HEK293T (cell line): ENCODE data around the gene CYP19A1.
"Not testable (repeated sequence)": the region's sequence is repeated elsewhere in the genome, so short reads cannot be mapped to it uniquely, and the experiment has no call there.

Experiments
- CTCF ChIA-PET: fragments of 350-600 bp; formaldehyde crosslinking; extraction: SDS; loops from one replicate; lab custom pipeline; 2021; ENCODE audit warnings: antibody characterized with exemption, inconsistent platforms; lab: Yijun Ruan, JAX
- POLR2A ChIA-PET: fragments of 350-600 bp; formaldehyde crosslinking; extraction: SDS; loops from one replicate; lab custom pipeline; 2020; ENCODE audit warnings: antibody characterized with exemption, inconsistent platforms; lab: Yijun Ruan, JAX
- DNase-seq: peaks from one replicate; pipeline ENCODE4 v3.0.0; 2012; ENCODE audit warnings: mixed read lengths; ENCODE audit errors: extremely low spot score
- ARNT ChIP-seq: fragments of 450-650 bp; IDR thresholded peaks from 2 replicates; pipeline ENCODE4 v1.6.1; 2017; ENCODE audit warnings: mild to moderate bottlenecking
- BHLHE40 ChIP-seq: fragments of 450-650 bp; IDR thresholded peaks from 2 replicates; pipeline ENCODE4 v1.6.1; 2016; ENCODE audit warnings: mild to moderate bottlenecking, moderate library complexity, borderline replicate concordance
- CTBP1 ChIP-seq: fragments of 450-650 bp; IDR thresholded peaks from 2 replicates; pipeline ENCODE4 v1.6.1; 2016; ENCODE audit warnings: borderline replicate concordance
- ELF4 ChIP-seq: fragments of 450-650 bp; IDR thresholded peaks from 2 replicates; pipeline ENCODE4 v1.6.1; 2017; ENCODE audit warnings: antibody characterized with exemption
- FOXA1 ChIP-seq: fragments of 450-650 bp; IDR thresholded peaks from 2 replicates; pipeline ENCODE4 v1.6.1; 2016; ENCODE audit warnings: mild to moderate bottlenecking
- FOXK2 ChIP-seq: fragments of 450-650 bp; IDR thresholded peaks from 2 replicates; pipeline ENCODE4 v1.6.1; 2016; ENCODE audit warnings: mild to moderate bottlenecking
- FOXM1 ChIP-seq: fragments of 450-650 bp; IDR thresholded peaks from 2 replicates; pipeline ENCODE4 v1.6.1; 2017; ENCODE audit warnings: mild to moderate bottlenecking, borderline replicate concordance
- HDGF ChIP-seq: fragments of 450-650 bp; IDR thresholded peaks from 2 replicates; pipeline ENCODE4 v1.6.1; 2017; ENCODE audit warnings: antibody characterized with exemption, borderline replicate concordance
- L3MBTL2 ChIP-seq: fragments of 450-650 bp; conservative IDR thresholded peaks from 2 replicates; pipeline ENCODE4 v1.6.1; 2016; ENCODE audit warnings: mild to moderate bottlenecking
- LEF1 ChIP-seq: fragments of 450-650 bp; IDR thresholded peaks from 2 replicates; pipeline ENCODE4 v1.6.1; 2017; ENCODE audit warnings: mild to moderate bottlenecking, borderline replicate concordance
- NFRKB ChIP-seq: fragments of 450-650 bp; IDR thresholded peaks from 2 replicates; pipeline ENCODE4 v1.6.1; 2016; ENCODE audit warnings: mild to moderate bottlenecking, moderate library complexity
- PKNOX1 ChIP-seq: fragments of 450-650 bp; IDR thresholded peaks from 2 replicates; pipeline ENCODE4 v1.6.1; 2016
- SP1 ChIP-seq: fragments of 450-650 bp; IDR thresholded peaks from 2 replicates; pipeline ENCODE4 v1.6.1; 2017
- SUZ12 ChIP-seq: fragments of 450-650 bp; IDR thresholded peaks from 2 replicates; pipeline ENCODE4 v1.6.1; 2016; ENCODE audit warnings: mild to moderate bottlenecking
- TARDBP ChIP-seq: fragments of 450-650 bp; IDR thresholded peaks from 2 replicates; pipeline ENCODE4 v1.6.1; 2016
- ZNF384 ChIP-seq: fragments of 450-650 bp; IDR thresholded peaks from 2 replicates; pipeline ENCODE4 v1.6.1; 2016

CYP19A1 gene

GRCh38 chr15:51262463-51262862 is 75.9 kb downstream of the CYP19A1 start:
- CTCF ChIA-PET, result no interaction called here
- no peak for DNase-seq
- TF ChIP-seq ARNT, result no peak
- no peak for TF ChIP-seq BHLHE40
- no peak for TF ChIP-seq TARDBP
- TF ChIP-seq ELF4, result no peak
- TF ChIP-seq FOXA1, result no peak
- TF ChIP-seq FOXM1, result no peak
- no peak for TF ChIP-seq FOXK2
- TF ChIP-seq HDGF, result no peak
- TF ChIP-seq L3MBTL2, result no peak
- TF ChIP-seq SP1, result no peak
- POLR2A ChIA-PET, result no interaction called here

DNA sequence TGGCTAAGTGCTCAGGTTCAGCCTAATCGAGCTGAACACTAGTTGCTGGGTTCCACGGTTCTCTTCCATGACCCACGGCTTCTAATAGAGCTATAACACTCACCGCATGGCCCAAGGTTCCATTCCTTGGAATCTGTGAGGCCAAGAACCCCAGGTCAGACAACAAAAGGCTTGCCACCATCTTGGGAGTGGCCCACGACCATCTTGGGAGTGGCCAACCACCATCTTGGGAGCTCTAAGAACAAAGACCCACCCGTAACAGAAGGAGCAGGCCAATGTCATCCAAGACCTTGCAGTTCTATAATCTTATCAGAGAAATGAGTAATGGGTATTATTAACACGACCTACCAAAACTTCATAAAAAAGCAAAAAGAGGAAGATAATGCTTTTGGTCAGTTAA is 77.3 kb downstream of the CYP19A1 start:
- CTCF ChIA-PET, DNase-seq, POLR2A ChIA-PET: not testable (repeated sequence)

DNA sequence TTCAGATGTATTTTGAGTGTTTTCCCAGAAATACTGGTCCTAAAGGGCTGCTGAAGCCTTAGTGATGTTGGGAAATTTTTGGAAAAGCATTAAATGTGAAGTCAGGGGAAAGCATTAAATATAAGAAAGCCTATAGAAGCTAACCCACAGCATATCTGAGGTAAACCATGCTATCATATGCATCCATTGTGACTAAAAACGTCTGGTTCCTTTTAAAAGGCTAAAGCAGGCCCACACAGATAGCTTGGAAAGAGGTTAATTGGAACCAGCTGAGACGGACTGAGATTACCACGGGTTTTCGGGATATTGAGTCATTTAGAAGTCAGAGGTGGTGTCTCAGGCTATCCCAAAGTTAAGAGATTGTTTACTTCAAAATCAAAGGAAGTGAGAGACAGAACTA is 78.2 kb downstream of the CYP19A1 start:
- ChIA-PET POLR2A (no interaction called here), CTCF (no interaction called here)
- DNase-seq, result no peak
- TF ChIP-seq ARNT (no peak), ELF4 (no peak), BHLHE40 (no peak), CTBP1 (no peak), TARDBP (no peak), LEF1 (no peak), SUZ12 (no peak), ZNF384 (no peak), SP1 (no peak), NFRKB (no peak), PKNOX1 (no peak), L3MBTL2 (no peak), FOXK2 (no peak), FOXA1 (no peak), HDGF (no peak)

- POLR2A ChIA-PET, result no interaction called here
- CTCF ChIA-PET, result no interaction called here
- DNase-seq, result no peak
- TF ChIP-seq HDGF, result no peak
- no peak for TF ChIP-seq FOXM1
Measured at GRCh38 chr15:51255533-51255932, 82.9 kb downstream of the CYP19A1 start.

- POLR2A ChIA-PET, result no interaction called here
Measured at GRCh38 chr15:51253366-51253765, 85.0 kb downstream of the CYP19A1 start.

DNA sequence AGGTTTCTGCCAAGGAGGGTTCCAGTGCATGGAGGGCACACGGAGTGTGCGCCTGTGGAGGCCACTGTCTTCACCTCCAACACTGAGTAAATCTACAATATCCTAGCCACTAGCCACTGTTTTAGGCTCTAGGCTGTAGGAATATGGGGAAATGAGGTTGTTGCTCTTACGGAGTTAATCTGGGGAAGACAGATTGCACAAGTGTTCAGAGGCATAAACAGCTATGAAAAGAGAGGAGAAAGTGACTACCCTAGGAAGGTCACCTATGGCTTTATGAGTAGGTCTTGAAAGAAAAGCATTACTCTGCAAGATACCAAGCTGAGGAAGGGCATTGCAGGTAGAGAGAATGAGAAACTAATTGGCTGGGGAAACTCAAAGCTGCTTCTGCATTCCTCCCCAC is 85.7 kb downstream of the CYP19A1 start:
- no peak for DNase-seq
- POLR2A ChIA-PET, result no interaction called here
- TF ChIP-seq BHLHE40, result no peak
- TF ChIP-seq L3MBTL2, result no peak
- TF ChIP-seq SP1, result no peak
- no peak for TF ChIP-seq PKNOX1
- no peak for TF ChIP-seq FOXM1
- no peak for TF ChIP-seq FOXK2
- no peak for TF ChIP-seq ZNF384
- no peak for TF ChIP-seq CTBP1
- no peak for TF ChIP-seq ELF4
- no peak for TF ChIP-seq TARDBP
- TF ChIP-seq FOXA1, result no peak
- TF ChIP-seq ARNT, result no peak
- CTCF ChIA-PET, result no interaction called here

More at GRCh38 chr15:51253366-51253765, 85.0 kb downstream of the CYP19A1 start:
- DNase-seq, result no peak
- TF ChIP-seq NFRKB (no peak), SP1 (no peak), ZNF384 (no peak), HDGF (no peak), PKNOX1 (no peak), LEF1 (no peak), FOXA1 (no peak), FOXM1 (no peak), BHLHE40 (no peak), ARNT (no peak), SUZ12 (no peak), CTBP1 (no peak), FOXK2 (no peak), ELF4 (no peak), L3MBTL2 (no peak), TARDBP (no peak)
- CTCF ChIA-PET, result no interaction called here

DNA sequence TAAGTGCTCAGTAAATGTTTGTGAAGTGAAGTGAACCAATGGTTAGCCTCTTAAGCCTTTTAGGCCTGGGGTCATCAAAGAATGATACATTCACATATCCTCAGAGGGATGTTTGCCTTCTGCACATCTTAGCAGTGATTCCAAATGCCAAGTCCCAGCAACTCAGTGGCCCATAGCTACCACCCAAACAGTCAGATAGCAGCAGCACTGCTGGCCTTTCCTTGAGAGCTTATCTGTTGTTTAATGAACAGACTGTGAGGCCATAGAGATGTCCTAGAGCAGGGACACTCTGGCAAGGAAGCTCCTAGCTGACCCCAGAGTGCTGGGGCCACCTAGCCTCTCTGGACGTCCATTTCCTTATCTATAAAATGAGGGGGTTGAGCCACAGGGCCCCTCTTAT is 86.8 kb downstream of the CYP19A1 start:
- ChIA-PET POLR2A (no interaction called here), CTCF (interaction anchor here (1.3 kb wide), 1 partner anchor 150 kb away, joined by 3 read pairs; no protein-coding TSS in a partner anchor)
- no peak for DNase-seq
- TF ChIP-seq FOXM1 (no peak), ZNF384 (no peak), FOXA1 (no peak), L3MBTL2 (no peak), SUZ12 (no peak)
